Measurements from ENCODE around the gene SPON1.

SPON1 gene

GRCh38 chr11:14244926-14245325, 282.4 kb downstream of the SPON1 start:
- no peaks in the 10 kb centered on the region for H3K9me3 ChIP-seq (ENCODE audit: low read length)

GRCh38 chr11:14245444-14245843, 282.9 kb downstream of the SPON1 start:
- no peak overlapping the region for H3K4me3 ChIP-seq (ENCODE audit: low read depth, low read length, poor library complexity, severe bottlenecking)
- no peaks in the 10 kb centered on the region for H3K79me2 ChIP-seq (ENCODE audit: insufficient read depth, low read length)
- no peak overlapping the region for H3K4me2 ChIP-seq (ENCODE audit: low read length)
- TF ChIP-seq CTCF (IDR thresholded peaks at IDR 0.05; ENCODE audit: low read length) (no peak), EZH2 (IDR thresholded peaks at IDR 0.05; ENCODE audit: borderline replicate concordance, low read length) (no peak)
- no peaks in the 10 kb centered on the region for H3F3A ChIP-seq (ENCODE audit: insufficient read depth, low read length)
- no peaks in the 10 kb centered on the region for H3K9me3 ChIP-seq (ENCODE audit: low read length)
- H3K9ac ChIP-seq (ENCODE audit: low read length), result no peak overlapping the region
- no peaks in the 10 kb centered on the region for H3K27me3 ChIP-seq (ENCODE audit: insufficient read depth, low read length)
- H2AFZ ChIP-seq (ENCODE audit: low read length), result no peak overlapping the region
- H3K4me1 ChIP-seq (ENCODE audit: insufficient read depth, low read length, severe bottlenecking), result no peaks in the 10 kb centered on the region
- no peaks in the 10 kb centered on the region for H3K36me3 ChIP-seq (ENCODE audit: insufficient read depth, low read length)
- no peaks in the 10 kb centered on the region for H3K9me2 ChIP-seq (ENCODE audit: low read depth, low read length)
- H4K20me1 ChIP-seq (ENCODE audit: insufficient read depth, low read length), result no peaks in the 10 kb centered on the region
- no peak overlapping the region for H3K27ac ChIP-seq (ENCODE audit: low read depth, low read length, poor library complexity, severe bottlenecking)

More at GRCh38 chr11:14244926-14245325, 282.4 kb downstream of the SPON1 start:
- Histone ChIP-seq H3K27me3 (ENCODE audit: insufficient read depth, low read length) (no peaks in the 10 kb centered on the region), H2AFZ (ENCODE audit: low read length) (no peak overlapping the region), H3K36me3 (ENCODE audit: insufficient read depth, low read length) (no peaks in the 10 kb centered on the region), H3K4me1 (ENCODE audit: insufficient read depth, low read length, severe bottlenecking) (no peaks in the 10 kb centered on the region), H3F3A (ENCODE audit: insufficient read depth, low read length) (no peaks in the 10 kb centered on the region), H3K79me2 (ENCODE audit: insufficient read depth, low read length) (no peaks in the 10 kb centered on the region), H3K4me3 (ENCODE audit: low read depth, low read length, poor library complexity, severe bottlenecking) (no peak overlapping the region), H3K4me2 (ENCODE audit: low read length) (no peak overlapping the region), H3K9ac (ENCODE audit: low read length) (no peak overlapping the region), H3K9me2 (ENCODE audit: low read depth, low read length) (no peaks in the 10 kb centered on the region), H3K27ac (ENCODE audit: low read depth, low read length, poor library complexity, severe bottlenecking) (no peak overlapping the region), H4K20me1 (ENCODE audit: insufficient read depth, low read length) (no peaks in the 10 kb centered on the region)
- no peak for TF ChIP-seq EZH2 (IDR thresholded peaks at IDR 0.05; ENCODE audit: borderline replicate concordance, low read length)
- TF ChIP-seq CTCF (IDR thresholded peaks at IDR 0.05; ENCODE audit: low read length), result no peak

GRCh38 chr11:14248580-14248981, 286.1 kb downstream of the SPON1 start:
- TF ChIP-seq CTCF (IDR thresholded peaks at IDR 0.05; ENCODE audit: low read length) (no peak), EZH2 (IDR thresholded peaks at IDR 0.05; ENCODE audit: borderline replicate concordance, low read length) (no peak)
- no peaks in the 10 kb centered on the region for H3K36me3 ChIP-seq (ENCODE audit: insufficient read depth, low read length)
- H3K4me1 ChIP-seq (ENCODE audit: insufficient read depth, low read length, severe bottlenecking), result no peaks in the 10 kb centered on the region
- H3K4me2 ChIP-seq (ENCODE audit: low read length), result no peak overlapping the region
- H3K27ac ChIP-seq (ENCODE audit: low read depth, low read length, poor library complexity, severe bottlenecking), result no peak overlapping the region
- no peaks in the 10 kb centered on the region for H3K9me3 ChIP-seq (ENCODE audit: low read length)
- no peak overlapping the region for H3K4me3 ChIP-seq (ENCODE audit: low read depth, low read length, poor library complexity, severe bottlenecking)
- H3F3A ChIP-seq (ENCODE audit: insufficient read depth, low read length), result no peaks in the 10 kb centered on the region
- H4K20me1 ChIP-seq (ENCODE audit: insufficient read depth, low read length), result no peaks in the 10 kb centered on the region
- H3K9ac ChIP-seq (ENCODE audit: low read length), result no peak overlapping the region
- H3K9me2 ChIP-seq (ENCODE audit: low read depth, low read length), result no peaks in the 10 kb centered on the region
- H3K27me3 ChIP-seq (ENCODE audit: insufficient read depth, low read length), result no peaks in the 10 kb centered on the region; the same call in 1 of the 2 replicates
- no peak overlapping the region for H2AFZ ChIP-seq (ENCODE audit: low read length)
- H3K79me2 ChIP-seq (ENCODE audit: insufficient read depth, low read length), result no peaks in the 10 kb centered on the region

All from OCI-LY1 (cell line).